HG03439 (cell line): ENCODE results near the gene SRD5A3.

ENCODE experiments used
- ATAC-seq: cut with Tn5 transposase; IDR thresholded peaks from one replicate; pipeline ENCODE4 v1.9.1; 2021; ENCODE audit warnings: mild to moderate bottlenecking, moderate library complexity; ENCODE audit not compliant: unreplicated experiment

Gene SRD5A3

DNA sequence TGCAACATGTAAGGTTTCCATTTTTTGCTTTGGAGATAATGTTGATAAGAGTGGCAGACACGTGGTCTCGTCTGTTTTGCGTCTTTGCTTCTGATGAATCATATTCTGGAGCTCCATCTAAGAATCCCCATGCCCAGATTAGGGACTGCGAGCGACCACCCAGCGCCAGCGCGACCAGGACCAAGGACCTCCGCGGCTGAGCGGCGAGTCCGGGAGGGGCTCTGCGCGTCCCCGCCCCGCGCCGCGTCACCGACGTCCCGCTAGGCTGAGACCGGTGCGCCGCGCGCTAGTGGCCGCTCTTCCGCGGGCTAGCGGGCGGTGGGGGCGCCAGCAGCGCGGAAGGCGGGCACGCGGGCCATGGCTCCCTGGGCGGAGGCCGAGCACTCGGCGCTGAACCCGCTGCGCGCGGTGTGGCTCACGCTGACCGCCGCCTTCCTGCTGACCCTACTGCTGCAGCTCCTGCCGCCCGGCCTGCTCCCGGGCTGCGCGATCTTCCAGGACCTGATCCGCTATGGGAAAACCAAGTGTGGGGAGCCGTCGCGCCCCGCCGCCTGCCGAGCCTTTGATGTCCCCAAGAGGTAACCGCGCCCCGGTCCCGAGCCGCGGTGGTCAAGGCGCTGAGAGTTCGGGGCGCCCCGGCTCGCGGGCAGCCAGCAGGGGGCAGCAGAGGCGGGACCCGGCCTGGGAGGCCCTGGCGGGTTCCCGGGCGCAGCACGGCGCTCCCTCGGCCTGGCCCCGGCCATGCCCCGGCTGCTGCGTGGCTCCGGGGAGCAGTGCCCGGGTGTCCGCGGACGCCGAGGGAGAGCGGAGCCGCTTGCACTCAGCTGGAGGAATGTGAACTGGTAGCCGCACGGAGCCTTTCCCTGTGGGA lies at the start of gene SRD5A3:
Gene SRD5A3 (plus strand): TSS at position 263 of the 871 bp plus-strand sequence. CDS start 95 bp downstream, at position 358.
- peak; percentile 96 for ATAC-seq

DNA sequence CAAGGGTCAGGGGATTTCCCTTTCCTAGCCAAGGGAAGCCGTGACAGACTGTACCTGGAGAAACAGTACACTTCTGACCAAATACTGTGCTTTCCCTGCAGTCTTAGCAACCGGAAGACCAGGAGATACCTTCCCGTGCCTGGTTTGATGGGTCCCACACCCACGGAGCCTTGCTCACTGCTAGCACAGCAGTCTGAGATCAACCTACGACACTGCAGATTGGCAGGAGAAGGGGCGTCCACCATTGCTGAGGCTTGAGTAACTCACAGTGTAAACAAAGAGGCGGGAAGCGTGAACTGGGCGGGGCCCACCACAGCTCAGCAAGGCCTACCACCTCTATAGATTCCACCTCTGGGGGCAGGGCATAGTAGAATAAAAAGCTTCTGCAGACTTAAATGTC lies 48.7 kb upstream of the SRD5A3 start:
- ATAC-seq, result no peak

- no peak for ATAC-seq
Measured at GRCh38 chr4:55303760-55304165, 42.3 kb upstream of the SRD5A3 start.

GRCh38 chr4:55304303-55304702 lies 41.7 kb upstream of the SRD5A3 start:
- ATAC-seq, result no peak

- ATAC-seq, result no peak
Measured at GRCh38 chr4:55308071-55308470, 38.0 kb upstream of the SRD5A3 start.

DNA sequence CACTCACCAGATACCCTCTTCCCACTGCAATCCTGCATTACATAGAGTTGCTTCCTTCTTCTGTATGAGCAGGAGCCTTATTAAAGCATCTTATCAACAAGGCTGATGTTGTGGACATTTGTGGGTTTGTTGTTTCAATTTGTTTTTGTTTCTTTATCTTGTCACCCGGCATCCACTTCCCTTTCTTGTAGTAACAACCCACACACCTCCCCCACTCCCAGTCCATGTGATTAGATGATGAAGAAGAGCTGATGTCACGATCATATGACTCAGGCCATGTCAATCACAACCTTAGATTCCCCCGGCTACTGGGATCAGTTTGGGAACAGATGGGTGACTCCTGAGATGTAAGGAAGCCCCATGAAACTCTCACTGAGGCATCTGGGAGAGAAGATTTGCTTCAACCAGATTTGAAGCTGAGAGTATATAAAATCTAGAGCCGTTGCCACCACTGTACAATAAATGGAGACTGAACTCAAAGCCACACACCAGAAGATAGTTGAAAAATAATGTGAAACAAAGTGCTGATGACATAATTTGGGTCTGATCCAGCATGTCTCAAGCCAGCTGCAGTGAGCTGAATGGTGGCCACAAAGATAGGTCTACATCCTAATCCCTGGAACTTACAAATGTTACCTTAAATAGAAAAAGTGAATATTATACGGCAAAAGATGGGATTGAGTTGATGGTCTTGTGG lies 34.1 kb upstream of the SRD5A3 start:
- no peak for ATAC-seq

DNA sequence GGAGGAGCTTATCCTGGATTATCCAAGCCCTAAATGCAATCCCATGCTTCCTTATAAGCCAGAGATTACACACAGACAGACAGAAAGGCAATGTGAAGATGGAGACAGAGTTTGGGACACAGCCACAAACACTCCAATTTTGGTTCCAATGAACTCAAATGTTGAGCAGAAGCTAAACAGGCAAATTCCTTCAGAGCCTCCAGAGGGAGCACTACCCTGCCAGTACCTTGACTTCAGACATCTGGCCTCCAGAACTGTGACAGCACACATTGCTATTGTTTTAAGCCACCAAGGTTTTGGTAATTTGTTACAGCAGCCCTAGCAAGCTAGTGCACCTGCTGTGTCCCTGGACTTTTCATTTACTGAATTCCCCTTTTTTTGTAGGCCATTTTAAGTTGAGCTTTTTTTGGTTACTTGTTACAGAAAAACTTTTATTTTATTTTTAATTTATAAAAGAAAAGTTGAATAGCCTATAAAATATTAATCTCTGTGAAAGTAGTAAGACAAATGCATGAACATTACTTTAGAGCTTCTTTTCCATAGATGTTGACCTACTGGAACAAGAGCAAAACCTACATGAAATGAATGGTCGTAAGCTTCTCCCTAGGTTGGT lies 33.4 kb upstream of the SRD5A3 start:
- ATAC-seq, result no peak

GRCh38 chr4:55314141-55314820 lies 31.8 kb upstream of the SRD5A3 start:
- ATAC-seq, result no peak

DNA sequence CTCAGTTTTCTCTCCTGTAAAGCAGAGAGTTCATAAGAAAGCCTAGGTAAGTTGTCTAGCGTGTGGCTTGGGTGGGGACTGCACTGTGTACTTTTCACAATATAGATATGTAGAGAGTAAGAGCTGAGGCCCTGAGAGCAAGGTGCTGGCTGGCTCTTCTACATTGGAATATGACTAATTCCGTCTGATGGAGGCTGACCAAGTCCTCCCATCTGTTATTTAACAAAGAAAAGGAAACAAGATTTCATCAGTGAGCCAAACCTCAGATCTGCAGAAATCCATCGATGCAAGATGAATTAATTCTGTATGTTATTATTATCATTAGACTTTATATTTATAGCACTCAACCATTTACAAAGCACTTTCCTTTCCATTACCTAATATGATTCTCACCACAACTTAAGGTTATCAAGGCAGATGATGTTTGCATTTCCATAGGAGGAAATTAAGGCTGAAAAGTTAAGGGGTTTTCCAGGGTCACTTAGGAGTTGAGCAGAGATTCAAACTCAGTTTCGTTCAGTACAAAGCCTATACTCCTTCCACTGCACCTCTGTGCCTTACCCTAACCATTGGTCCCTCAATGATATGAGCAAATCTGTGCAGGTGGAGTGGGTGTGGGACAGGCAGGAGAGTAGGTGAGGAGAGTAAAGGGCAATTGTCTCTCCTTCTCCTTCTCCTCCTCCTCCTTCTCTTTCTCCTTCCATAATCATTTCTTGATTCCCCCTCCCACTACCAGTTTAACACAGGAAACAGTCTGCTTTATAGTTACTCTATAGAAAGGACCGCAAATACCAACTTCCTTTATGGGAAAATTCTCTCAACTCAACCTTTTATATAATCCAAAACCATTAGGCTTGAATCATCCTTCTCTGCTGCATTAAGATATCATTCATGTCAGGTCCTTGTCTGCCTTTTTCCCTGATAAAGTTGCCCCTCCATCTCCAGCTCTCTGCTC lies 27.6 kb upstream of the SRD5A3 start:
- ATAC-seq, result no peak

DNA sequence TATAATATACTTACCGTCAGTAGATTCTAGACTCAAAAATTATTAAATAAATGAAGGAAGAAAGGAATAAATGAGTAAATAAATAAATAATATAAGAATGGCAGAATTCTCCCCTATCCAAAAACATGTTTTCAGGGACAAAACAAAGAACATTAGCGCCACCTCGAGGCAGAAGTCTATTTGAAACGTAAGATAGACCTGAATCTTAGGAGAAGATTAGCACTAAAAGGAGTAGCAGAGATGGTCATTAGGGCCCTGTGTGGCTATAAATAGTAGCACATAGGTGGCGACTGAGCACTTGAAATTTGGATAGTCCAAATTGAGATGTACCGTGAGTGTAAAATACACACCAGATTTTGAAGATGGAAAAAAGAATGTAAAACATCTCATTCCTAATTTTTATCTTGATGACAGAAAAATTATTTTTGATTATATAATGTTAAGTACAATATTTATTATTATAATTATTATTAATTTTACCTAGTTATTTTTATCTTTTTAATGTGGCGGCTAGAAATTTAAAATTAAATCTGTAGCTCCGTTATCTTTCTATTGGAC lies 24.3 kb upstream of the SRD5A3 start:
- no peak for ATAC-seq

DNA sequence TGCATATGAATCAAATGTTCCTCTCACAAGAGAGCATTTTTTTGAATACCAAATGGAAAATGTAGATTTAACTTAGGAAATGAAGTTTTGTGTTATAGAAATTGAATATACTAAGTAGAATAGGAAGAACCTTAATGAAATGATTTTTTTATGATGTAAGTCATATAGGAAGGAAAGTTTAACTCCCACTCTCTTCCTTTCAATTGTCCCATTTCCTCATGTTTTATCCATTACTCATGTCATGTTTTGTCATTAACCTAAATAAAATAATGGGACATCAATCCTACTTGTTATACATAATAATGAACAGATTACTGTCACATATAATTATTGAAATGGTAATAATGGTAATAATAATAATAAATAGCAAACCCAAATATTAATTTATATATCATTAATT lies 22.7 kb upstream of the SRD5A3 start:
- ATAC-seq, result no peak

- no peak for ATAC-seq
Measured at GRCh38 chr4:55326629-55327028, 19.4 kb upstream of the SRD5A3 start.

DNA sequence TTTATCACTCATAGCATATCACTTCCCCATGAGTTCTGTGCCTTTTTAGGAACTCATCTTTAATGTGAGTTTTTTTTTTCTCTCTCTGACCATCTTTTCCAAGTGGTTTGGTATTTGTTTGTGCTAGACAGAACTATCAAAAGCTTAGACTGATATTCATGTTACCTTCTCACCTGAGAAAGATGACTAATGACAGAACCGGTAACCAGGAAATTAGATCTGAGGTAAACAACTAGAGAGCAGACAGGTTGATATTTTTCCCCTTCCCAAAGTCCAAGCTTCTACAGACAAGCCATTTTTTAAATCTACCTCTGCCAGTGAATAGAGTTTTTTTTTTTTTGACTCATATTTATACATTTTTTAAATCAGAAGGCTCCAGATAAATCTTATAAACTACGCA lies 17.0 kb upstream of the SRD5A3 start:
- no peak for ATAC-seq

DNA sequence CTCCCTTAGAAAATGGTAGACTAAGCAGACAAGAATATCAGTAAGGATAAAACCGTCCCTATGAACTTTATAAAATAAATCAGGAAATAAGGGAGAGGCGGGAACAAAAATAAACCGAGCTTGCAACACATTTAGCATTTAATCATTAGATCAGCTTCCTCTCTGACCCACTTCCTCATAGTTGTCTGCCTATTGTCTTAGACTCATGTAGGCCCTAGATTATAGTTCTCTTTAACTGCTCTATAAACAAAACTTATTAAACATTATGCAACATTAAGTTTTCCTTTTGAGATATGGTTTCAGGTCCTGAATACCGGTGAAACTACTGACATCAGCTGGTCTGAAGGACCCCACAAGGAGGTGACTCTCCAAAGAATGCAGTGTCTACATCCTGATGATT lies 15.8 kb upstream of the SRD5A3 start:
- ATAC-seq, result no peak

DNA sequence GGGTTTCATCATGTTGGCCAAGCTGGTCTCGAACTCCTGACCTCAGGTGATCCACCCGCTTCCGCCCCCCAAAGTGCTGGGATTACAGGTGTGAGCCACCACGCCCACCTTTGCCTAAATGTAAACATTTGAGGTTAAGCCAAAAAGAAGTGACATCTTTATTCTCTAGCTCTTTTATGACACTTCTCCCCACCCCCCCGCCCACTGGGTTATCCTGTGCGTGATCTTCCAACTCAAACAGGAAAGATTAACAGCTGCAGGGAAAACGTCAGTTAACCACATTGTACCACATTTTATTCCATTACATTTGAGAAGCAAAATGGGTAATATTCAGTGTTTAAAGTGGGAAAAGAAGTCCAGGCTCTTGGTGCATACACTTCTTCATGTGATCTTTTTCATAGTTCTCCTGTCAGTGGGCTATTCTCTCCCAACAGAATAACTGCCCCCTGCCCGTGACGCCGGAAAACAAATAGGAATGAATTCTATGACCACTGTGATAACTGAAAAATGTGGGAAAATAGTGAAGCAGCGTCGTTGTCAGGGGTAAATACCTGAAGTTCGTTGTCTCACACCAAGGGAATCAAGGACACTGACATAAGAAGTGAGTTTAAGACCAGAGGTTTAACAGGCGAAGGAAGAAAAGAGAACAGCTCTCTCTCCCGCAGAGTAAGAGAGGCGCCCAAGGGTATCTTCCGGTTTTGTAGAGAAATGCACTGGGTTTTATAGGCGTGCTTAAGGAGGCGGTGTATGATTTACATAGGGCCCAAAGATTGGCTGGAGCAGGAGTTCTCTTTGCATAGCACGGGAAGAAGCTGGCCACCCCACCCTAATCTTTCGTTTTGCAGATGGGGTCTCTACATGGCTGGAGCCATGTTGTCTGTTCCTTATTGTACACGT lies 9.7 kb upstream of the SRD5A3 start:
- no peak for ATAC-seq

GRCh38 chr4:55337944-55338343 lies 8.1 kb upstream of the SRD5A3 start:
- ATAC-seq, result no peak

GRCh38 chr4:55338486-55338885 lies 7.6 kb upstream of the SRD5A3 start:
- no peak for ATAC-seq

GRCh38 chr4:55340266-55340665 lies 5.8 kb upstream of the SRD5A3 start:
- no peak for ATAC-seq

DNA sequence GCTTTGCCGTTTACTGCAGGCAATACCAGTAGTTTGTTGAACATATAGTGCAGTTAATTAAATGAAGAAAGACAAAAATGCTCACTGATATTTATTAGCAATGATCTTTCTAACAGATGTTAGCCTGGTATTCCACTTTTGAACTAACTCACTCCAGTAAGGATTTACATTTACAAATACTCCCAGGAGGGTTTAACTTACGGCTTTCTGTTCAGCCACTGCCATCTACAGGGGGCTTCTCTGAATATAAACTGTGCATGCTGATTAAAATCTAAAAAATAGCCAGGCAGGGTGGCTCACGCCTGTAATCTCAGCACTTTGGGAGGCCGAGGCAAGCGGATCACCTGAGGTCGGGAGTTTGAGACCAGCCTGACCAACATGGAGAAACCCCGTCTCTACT lies 2.2 kb upstream of the SRD5A3 start:
- ATAC-seq, result no peak
